MG63 (cell line): Measurements from ENCODE around the gene SLC6A8. TPM values are rescaled to one million over a fixed set of nuclear protein-coding genes. Genes with fewer than 3 reads are reported as not detected.
A peak's percentile ranks its signal among the peaks of the same experiment; 100 is the strongest.

Source experiments
- DNase-seq: peaks from one replicate; pipeline ENCODE4 v3.0.0-alpha.2; 2020
- H3K27me3 ChIP-seq: fragments of 250-450 bp; sonication (Bioruptor Pico); 2 replicates; pipeline ENCODE4 v1.5.1; 2020; ENCODE audit warnings: mild to moderate bottlenecking, moderate library complexity
- H3K36me3 ChIP-seq: fragments of 250-450 bp; sonication (Bioruptor Pico); 2 replicates; pipeline ENCODE4 v1.5.1; 2020; ENCODE audit warnings: mild to moderate bottlenecking, moderate library complexity
- H3K4me3 ChIP-seq: fragments of 250-450 bp; sonication (Bioruptor Pico); 2 replicates; pipeline ENCODE4 v1.5.1; 2020; ENCODE audit warnings: mild to moderate bottlenecking, moderate library complexity
- H3K9me3 ChIP-seq: fragments of 250-450 bp; sonication (Bioruptor Pico); 2 replicates; pipeline ENCODE4 v1.5.1; 2020; ENCODE audit warnings: mild to moderate bottlenecking, moderate library complexity
- total RNA-seq: library from RNA; depleted of rRNA; stranded (reverse); fragments of >200 nt; shearing (Covaris generic); gene quantifications from 2 replicates; pipeline ENCODE4 v1.2.3, GENCODE V29; 2014; ENCODE audit warnings: low replicate concordance

The SLC6A8 gene
- total RNA-seq, 1 experiment from 2014 or later = 24.8 TPM

DNA sequence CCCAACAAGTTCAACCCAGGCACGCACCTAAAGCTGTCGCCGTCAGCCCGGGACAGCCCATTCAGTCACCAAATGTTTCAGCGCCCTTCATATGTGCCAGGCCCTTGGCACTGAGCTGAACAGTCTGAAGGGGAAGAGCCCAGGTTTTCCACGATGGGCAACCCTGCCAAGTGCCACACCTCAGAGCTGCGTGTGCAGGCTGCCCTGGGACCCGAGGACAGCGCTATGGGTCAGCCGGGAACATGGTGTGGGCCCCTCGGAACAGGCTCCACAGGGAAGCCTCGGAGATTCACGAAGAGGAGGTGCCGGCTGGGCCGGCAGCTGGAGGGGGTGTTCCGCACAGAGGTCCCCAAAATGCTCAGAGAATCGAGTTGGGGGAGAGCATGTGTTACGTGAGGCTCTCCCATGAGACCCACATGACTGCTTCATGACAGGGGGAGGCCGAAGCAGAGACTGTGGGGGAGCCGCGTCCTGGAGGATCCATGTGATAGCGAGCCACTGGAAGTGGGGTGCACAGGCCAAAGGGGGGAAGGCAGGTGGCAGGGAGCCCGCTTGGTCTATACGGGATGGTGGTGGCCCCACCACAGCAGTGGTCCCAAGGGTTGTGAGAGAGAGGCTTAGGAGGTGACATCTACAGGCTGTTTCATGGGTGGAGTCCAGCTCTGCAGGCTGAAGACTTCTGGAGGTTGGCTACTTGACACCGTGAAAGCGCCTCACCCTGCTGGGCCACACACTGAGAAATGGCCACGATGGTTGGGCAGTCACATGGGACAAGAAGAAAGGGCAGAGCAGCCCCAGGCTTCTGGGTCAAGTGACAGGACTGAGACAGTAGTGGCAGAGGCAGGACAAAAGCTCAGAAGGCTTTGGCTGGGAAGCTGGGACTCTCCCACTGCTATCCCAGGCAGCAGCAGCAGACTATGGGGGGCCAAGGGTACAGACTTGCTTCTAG is 22.3 kb downstream of the SLC6A8 start:
- Histone ChIP-seq H3K4me3 (no peak overlapping the region), H3K27me3 (no peaks in the 10 kb centered on the region), H3K36me3 (peaks cover 7% of the 10 kb centered on the region), H3K9me3 (no peaks in the 10 kb centered on the region)
- DNase-seq = no peak

DNA sequence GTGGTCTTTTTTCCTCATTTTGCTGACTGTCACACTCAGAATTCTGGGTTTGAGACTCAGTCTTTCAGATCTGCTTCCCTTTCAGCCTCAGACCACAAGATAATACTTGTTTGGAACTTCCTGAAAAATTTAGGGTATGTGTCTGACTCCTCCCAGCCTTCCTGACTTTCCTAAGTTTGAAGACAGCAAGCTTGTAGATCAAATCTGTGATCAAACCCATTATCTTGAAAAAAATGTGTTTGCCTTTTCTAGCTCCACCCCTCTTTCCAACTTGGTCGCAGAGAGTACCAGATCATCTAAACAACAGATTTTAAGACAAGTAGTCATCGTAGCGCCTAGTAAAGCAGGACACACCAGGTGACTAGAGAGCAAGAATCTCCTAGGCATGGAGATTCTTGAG is 26.5 kb downstream of the SLC6A8 start:
- Histone ChIP-seq H3K4me3 (no peak overlapping the region), H3K27me3 (no peaks in the 10 kb centered on the region), H3K9me3 (no peaks in the 10 kb centered on the region), H3K36me3 (peaks cover 14% of the 10 kb centered on the region)
- no peak for DNase-seq

DNA sequence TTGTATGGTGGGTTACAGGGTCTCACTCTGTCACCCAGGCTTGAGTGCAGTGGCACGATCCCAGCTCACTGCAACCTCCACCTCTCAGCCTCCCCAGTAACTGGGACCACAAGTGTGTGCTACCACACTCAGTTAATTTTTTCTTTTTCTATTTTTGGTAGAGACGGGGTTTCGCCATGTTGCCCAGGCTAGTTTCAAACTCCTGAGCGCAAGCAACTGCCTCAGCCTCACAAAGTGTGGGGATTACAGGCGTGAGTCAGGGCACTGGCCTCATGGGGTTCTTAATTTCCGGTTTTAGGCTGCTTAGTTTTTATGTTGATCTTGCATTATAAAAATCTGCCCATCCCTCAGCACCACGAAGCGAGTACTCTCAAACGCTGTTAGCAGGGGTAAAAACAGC is 29.7 kb downstream of the SLC6A8 start:
- no peaks in the 10 kb centered on the region for H3K9me3 ChIP-seq
- no peak for DNase-seq

DNA sequence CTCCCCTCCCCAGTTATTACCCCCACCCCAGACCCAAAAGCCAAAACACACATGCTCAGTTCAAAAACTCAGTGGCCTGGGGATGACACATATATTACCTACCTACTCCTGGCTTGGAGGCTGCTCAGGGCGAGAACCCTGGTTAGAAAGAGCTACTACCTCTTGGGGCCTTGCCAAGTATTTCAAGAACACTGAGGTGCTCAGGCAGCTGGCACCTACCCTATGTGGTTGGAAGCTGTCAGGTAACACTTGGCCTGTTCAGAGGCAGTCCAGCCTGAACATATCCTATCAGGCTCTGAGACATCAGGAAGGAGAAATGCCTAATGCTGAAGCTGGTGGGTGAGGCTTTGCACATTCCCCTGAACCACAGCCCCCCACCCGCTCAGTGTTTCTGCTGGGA is 31.5 kb downstream of the SLC6A8 start:
- DNase-seq = no peak
- H3K9me3 ChIP-seq = no peaks in the 10 kb centered on the region
- H3K27me3 ChIP-seq = no peaks in the 10 kb centered on the region
- H3K36me3 ChIP-seq = peaks cover 31% of the 10 kb centered on the region
- no peak overlapping the region for H3K4me3 ChIP-seq

More for the DNA sequence above, 29.7 kb downstream of the SLC6A8 start:
- Histone ChIP-seq H3K36me3 (peaks cover 27% of the 10 kb centered on the region), H3K27me3 (no peaks in the 10 kb centered on the region), H3K4me3 (no peak overlapping the region)

DNA sequence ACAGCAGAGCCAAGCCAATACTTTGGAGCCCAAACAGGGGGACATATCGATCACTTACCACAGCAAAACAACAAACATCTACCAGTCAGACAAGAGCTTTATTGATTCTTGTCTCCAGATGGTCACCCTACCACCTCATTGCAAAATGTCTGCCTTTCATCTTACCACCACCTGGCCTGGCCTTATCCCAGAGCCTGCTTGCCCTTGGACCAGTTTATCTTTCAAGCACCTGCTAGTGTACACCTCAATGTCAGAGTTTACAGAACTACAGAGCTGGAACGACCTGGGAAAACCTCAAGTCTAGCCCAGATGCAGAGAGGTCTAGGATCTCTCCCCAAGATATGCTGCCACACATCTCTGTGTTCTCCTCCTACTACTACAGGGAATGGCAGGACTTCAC is 32.0 kb downstream of the SLC6A8 start:
- H3K4me3 ChIP-seq = no peak overlapping the region

DNA sequence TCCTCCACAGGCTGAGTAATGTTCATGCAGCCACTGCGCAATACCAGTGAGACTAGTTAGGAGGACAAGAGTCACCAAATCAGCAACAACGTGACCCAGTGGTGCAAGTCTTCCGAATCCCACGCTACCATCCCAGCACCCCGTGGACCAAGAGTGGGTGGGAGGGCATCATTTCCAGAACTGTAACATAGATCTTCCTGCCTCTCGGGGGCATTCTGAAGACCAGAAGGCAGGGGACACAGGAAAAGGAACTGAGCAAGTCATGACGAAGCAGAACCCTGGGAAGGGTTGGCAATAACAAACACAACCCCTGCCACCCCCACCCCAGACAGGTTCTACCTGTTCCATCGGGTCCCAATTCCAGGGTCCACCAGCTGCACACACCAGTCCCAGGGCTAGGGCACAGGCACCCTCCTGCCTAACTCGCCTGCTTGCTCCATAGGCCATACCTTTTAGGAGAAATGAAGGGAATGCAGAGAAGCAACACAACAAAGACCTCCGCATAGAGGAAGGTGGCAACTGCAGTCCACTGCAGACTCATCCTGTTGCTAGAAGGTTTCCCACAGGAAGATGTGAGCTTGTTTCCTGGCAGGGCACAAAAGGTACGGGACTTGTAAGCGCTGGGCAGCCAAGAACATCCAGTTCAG is 35.1 kb downstream of the SLC6A8 start:
- no peaks in the 10 kb centered on the region for H3K27me3 ChIP-seq
- DNase-seq = no peak
- no peaks in the 10 kb centered on the region for H3K9me3 ChIP-seq
- peak overlapping the region; percentile 73 for H3K4me3 ChIP-seq
- H3K36me3 ChIP-seq = peaks cover 21% of the 10 kb centered on the region

More for the DNA sequence above, 32.0 kb downstream of the SLC6A8 start:
- no peaks in the 10 kb centered on the region for H3K9me3 ChIP-seq
- H3K36me3 ChIP-seq = peaks cover 29% of the 10 kb centered on the region
- H3K27me3 ChIP-seq = no peaks in the 10 kb centered on the region
- no peak for DNase-seq

DNA sequence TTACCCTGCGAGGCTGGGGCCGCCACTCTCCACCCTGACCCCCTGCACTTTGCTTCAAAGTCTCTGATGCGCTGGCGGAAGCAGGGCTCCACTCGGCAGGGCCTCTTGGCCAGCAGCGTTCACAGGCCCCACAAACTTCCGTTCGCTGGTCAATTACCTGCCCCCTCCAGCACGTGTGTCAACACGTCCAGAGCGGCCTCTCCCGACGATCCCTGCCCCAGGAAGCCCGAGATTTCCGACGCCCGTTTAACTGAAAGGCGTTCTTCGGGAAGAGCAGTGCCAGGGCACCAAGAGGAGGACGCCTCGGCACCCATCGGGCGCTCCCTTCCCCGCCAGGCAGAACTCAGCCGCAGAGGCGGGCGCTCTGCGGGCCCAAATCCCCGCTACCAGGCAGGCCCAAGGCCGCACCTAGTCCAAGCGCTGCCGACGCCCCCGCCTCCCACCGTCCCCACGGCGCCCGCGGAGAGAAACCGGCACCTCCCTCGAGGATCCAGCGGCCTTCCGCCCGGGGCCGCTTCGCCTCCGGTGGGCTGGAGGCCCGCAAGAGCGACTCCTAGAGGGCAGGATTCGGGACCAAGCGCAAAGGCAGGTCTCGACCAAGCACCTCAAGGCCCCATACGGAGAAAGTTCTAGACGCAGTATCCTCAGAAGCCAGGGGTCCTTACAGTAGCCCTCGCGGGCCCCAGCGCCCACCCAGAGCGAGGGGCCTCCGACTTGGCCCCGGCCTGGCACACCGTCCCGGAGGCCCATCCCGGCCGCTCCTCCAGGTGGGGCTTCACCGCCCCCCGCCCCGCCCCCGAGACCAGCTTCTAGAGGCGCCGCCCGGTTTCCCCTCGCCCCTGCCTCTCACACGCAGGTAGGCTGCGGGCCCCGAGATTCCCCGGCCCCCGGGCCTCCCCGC is 35.9 kb downstream of the SLC6A8 start:
- Histone ChIP-seq H3K9me3 (no peaks in the 10 kb centered on the region), H3K4me3 (peak overlapping the region; percentile 73), H3K36me3 (peaks cover 19% of the 10 kb centered on the region), H3K27me3 (no peaks in the 10 kb centered on the region)
- DNase-seq = peak; percentile 41

DNA sequence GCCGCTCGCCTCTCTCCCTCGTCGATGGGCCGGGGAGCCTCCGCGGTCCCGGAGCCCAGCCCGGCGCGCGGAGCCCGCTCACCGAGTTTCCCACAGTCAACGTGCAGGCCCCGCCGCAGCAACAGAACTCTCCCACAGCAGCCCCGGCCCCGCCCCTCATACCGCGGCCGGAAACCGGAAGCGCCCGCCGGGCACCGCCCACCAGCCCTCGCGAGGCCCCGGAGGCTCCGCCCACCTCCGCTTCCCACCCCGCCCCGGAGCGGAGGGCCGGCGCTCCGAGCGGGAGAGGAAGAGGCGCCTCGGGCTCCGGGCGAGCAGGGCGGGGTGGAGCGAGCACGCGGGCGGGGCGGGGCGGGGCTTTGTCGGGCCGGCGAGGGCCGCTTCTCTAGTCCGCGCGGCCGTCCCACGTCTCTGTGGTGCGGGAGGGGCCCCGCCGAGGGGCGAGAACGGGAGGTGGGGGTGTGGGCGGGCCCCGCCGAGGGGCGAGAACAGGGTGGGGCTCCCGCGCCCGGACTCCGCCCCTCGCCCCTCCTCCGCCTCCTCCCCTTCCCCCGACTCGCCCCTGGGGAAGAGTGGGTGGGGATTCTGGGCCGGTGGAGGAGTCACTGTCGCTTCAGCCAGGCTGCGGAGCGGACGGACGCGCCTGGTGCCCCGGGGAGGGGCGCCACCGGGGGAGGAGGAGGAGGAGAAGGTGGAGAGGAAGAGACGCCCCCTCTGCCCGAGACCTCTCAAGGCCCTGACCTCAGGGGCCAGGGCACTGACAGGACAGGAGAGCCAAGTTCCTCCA is 36.7 kb downstream of the SLC6A8 start, which contains the start of the genes ABCD1 and BCAP31:
TSS of gene ABCD1 (plus strand) at position 605 of the 787 bp plus-strand sequence. CDS start 411 bp downstream, outside the sequence.
TSS of gene BCAP31 (minus strand) at position 136 of the 787 bp plus-strand sequence. CDS start 1,143 bp downstream, outside the sequence.
- Histone ChIP-seq H3K36me3 (peaks cover 21% of the 10 kb centered on the region), H3K4me3 (peak within 1 kb of the TSS; percentile 73), H3K27me3 (no peaks in the 10 kb centered on the region), H3K9me3 (no peaks in the 10 kb centered on the region)
- DNase-seq = peak; percentile 88

DNA sequence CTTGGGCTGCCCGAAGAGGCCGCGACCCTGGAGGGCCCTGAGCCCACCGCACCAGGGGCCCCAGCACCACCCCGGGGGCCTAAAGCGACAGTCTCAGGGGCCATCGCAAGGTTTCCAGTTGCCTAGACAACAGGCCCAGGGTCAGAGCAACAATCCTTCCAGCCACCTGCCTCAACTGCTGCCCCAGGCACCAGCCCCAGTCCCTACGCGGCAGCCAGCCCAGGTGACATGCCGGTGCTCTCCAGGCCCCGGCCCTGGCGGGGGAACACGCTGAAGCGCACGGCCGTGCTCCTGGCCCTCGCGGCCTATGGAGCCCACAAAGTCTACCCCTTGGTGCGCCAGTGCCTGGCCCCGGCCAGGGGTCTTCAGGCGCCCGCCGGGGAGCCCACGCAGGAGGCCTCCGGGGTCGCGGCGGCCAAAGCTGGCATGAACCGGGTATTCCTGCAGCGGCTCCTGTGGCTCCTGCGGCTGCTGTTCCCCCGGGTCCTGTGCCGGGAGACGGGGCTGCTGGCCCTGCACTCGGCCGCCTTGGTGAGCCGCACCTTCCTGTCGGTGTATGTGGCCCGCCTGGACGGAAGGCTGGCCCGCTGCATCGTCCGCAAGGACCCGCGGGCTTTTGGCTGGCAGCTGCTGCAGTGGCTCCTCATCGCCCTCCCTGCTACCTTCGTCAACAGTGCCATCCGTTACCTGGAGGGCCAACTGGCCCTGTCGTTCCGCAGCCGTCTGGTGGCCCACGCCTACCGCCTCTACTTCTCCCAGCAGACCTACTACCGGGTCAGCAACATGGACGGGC is 37.5 kb downstream of the SLC6A8 start:
- H3K4me3 ChIP-seq = peak overlapping the region; percentile 73
- no peak for DNase-seq
- peaks cover 26% of the 10 kb centered on the region for H3K36me3 ChIP-seq
- H3K27me3 ChIP-seq = no peaks in the 10 kb centered on the region
- no peaks in the 10 kb centered on the region for H3K9me3 ChIP-seq

DNA sequence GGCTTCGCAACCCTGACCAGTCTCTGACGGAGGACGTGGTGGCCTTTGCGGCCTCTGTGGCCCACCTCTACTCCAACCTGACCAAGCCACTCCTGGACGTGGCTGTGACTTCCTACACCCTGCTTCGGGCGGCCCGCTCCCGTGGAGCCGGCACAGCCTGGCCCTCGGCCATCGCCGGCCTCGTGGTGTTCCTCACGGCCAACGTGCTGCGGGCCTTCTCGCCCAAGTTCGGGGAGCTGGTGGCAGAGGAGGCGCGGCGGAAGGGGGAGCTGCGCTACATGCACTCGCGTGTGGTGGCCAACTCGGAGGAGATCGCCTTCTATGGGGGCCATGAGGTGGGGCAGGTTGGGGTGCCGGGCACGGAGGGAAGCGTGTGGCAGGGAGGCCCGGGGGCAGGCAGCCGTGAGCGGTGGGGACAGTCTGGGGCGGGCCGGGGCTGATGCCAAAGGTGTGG is 38.1 kb downstream of the SLC6A8 start:
- Histone ChIP-seq H3K36me3 (peaks cover 24% of the 10 kb centered on the region), H3K27me3 (no peaks in the 10 kb centered on the region), H3K9me3 (no peaks in the 10 kb centered on the region), H3K4me3 (peak overlapping the region; percentile 73)
- no peak for DNase-seq

DNA sequence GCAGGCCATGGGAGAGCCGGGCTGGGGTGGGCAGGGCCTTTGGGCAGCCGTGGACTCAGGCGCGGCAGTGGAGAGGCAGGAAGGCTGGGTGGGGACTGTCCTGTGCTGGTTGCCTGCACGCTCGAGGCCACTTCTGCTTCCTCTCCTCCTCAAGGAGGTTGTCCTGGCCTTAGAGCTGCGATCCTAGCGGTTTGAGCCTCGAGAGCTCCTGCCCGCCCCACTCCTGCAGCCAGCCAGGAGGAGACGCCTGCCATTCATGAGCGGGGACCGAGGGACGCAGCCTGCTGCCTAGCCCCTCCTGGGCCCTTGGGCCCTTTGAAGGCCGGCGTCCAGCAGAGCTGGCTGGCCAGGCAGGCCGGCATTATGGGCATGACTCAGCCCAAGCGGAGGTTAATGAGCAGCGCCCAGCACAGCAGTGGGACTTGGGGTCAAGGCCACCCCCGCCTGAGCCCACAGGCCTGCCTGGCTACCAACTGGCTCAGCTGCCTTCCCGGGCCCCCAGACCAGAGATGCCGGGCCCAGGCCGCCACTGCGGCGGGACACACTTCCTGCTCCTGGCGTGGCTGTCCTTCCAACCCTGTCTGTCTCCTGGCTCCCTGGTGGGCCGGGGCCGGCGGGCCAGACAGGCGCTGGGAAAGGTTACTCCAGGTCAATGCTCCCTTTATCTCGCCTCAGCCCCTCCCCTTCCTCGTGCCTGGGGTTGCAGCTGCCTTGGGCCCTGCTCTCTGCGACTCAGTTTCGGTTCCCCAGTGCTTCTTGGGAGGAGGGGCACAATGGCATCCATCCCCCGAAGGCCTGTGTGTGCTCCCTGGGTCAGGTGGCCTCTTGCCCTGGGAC is 38.8 kb downstream of the SLC6A8 start:
- peaks cover 29% of the 10 kb centered on the region for H3K36me3 ChIP-seq
- peak overlapping the region; percentile 73 for H3K4me3 ChIP-seq
- H3K27me3 ChIP-seq = no peaks in the 10 kb centered on the region
- peak; percentile 85 for DNase-seq
- no peaks in the 10 kb centered on the region for H3K9me3 ChIP-seq

DNA sequence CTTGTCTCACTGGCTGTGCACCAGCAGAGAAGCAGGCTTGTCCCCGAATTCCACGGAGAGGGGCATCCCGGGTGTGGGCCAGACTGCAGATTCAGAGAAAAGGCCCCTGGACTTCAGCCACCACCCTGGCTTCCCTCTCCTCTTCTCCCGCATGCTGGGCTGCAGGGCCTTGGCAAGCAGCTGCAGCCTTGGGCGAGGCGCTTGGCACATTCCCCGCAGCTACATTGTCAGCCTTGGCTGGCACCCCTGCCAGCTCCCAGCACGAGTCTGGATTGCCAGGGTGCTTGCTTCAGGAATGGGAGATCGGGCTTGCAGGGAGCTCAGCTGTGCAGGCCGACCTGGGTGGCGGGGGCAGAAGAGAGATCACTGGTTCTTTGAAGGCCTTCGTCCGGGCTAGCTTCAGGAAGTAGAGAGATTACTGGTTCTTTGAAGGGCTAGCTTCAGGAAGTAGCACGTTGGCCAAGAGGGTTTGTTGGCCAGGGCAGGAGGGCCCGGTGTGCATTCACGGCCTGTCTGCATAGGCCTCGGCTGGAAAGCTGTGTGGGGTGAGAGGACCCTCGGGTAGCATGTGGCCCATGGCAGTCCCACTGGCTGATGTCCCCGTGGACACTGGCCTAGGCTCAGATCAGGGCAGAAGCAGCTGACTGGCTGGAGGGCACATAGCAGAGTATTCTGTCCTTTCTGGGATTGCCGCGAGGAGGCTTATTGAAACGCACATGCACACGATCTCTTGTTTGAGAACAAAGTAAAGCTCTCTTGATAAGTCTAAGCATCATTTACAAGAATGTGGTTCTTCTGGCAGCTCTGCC is 39.6 kb downstream of the SLC6A8 start:
- H3K4me3 ChIP-seq = peak overlapping the region; percentile 73
- H3K27me3 ChIP-seq = no peaks in the 10 kb centered on the region
- no peaks in the 10 kb centered on the region for H3K9me3 ChIP-seq
- H3K36me3 ChIP-seq = peaks cover 28% of the 10 kb centered on the region
- peak; percentile 93 for DNase-seq

DNA sequence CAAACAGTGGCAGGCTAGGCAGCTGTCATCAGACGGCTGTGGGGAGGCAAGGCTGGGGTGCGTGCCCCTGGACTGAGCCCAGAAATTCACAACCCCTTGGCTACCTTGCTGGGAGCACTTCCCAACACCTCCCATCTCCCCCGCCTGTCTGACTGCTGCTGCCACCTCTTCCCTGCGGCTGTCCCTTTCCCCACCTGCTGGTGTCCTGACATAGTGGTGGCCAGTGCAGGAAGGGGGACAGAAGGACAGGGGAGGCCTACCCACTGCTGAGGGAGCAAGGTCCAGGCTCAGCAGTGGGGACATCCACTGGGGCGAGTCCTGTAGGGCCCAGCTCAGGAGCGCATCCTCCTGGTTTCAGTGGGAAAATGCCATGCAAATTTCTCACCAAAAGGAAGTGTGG is 40.4 kb downstream of the SLC6A8 start:
- Histone ChIP-seq H3K36me3 (peaks cover 21% of the 10 kb centered on the region), H3K9me3 (no peaks in the 10 kb centered on the region), H3K4me3 (no peak overlapping the region), H3K27me3 (no peaks in the 10 kb centered on the region)
- no peak for DNase-seq
